GM12874 (cell line): Measurements from ENCODE around the gene MRTFB.

Experiments used
- TF ChIP-seq, protein P1 (sequence below): IDR thresholded peaks from 2 replicates; pipeline ENCODE4 v1.5.1; 2011; ENCODE audit warnings: low read depth, mild to moderate bottlenecking, control low read depth, low read length, moderate library complexity; ENCODE audit not compliant: insufficient read depth

MRTFB gene

DNA sequence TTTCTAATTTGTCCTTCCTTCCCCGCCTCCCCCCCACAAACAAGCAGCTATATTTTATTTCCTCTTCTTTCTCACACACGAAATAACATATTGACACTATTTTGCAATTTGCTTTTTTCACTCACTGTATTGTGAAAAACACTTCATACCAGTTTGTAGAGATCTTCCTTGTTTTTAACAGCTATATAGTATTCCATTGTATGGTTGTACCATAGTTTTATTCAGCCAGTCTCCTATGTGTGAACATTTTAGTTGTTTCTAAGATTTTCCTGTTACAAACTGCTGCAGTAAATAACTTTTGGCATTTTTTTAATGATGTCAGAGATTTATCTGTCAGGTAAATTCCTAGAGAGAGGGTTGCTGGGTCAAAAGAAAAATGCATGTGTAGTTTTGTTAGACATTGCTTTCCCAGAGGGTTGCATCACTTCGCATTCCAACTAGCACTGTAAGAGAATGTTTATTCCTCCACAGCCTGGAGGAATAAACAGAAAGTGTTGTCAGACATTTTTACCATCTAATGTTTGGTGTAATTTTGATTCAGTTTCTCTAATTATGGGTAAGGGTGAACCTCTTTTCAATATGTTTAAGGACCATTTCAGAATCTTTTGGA is 101.2 kb downstream of the MRTFB start:
- TF ChIP-seq, protein P1, sequence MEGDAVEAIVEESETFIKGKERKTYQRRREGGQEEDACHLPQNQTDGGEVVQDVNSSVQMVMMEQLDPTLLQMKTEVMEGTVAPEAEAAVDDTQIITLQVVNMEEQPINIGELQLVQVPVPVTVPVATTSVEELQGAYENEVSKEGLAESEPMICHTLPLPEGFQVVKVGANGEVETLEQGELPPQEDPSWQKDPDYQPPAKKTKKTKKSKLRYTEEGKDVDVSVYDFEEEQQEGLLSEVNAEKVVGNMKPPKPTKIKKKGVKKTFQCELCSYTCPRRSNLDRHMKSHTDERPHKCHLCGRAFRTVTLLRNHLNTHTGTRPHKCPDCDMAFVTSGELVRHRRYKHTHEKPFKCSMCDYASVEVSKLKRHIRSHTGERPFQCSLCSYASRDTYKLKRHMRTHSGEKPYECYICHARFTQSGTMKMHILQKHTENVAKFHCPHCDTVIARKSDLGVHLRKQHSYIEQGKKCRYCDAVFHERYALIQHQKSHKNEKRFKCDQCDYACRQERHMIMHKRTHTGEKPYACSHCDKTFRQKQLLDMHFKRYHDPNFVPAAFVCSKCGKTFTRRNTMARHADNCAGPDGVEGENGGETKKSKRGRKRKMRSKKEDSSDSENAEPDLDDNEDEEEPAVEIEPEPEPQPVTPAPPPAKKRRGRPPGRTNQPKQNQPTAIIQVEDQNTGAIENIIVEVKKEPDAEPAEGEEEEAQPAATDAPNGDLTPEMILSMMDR: no peak

DNA sequence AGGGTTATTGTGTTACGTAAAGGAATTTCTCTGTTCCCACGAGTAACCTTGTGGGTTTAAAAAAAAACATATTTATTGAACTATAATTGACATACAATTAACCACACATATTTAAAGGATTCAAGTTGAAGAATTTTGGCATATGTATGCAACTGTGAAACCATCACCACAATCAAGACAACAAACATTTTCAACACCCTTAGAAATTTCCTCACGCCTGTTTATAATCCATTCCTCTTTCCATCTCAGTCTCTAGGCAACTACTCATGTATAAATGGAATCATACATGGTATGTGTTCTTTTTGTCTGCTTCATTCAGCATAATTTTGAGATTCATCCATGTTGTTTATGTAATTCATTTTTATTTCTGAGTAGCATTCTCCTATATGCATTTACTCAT is 104.0 kb downstream of the MRTFB start:
- TF ChIP-seq, protein P1: no peak

DNA sequence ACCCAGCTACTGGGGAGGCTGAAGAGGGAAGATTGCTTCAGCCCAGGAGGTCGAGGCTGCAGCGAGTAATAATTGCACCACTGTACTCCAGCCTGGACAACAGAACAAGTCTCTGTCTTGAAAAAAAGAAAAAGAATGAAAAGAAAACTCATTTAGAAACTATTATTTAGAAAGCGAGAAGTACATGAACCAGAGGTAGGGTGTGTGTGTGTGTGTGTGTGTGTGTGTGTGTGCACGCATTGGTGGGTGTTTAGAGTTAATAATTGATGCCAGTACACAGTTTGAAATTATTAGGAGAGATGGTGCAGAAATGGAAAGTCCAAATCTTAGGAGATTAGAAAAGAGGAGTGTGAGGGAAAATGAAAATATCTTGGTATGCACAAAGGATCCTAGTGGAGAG is 106.6 kb downstream of the MRTFB start:
- TF ChIP-seq, protein P1: no peak

DNA sequence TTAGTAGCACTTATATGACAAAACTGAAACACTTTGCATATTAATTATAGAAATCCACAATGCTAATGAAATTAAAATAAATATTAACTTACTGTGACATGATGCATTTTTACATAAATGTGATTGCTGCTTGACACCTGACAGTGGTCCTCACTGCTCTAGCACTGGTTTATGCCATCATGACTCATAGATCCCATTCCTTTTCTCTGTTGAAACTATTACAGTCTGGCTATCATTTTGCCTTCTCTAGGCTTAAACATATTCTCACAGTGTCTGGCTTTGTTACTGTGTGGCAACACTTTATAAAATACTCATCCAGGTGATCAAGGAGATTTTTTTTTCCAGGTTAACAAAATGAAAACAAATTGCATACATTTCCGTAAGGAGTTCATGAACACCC is 108.0 kb downstream of the MRTFB start:
- TF ChIP-seq, protein P1: no peak

DNA sequence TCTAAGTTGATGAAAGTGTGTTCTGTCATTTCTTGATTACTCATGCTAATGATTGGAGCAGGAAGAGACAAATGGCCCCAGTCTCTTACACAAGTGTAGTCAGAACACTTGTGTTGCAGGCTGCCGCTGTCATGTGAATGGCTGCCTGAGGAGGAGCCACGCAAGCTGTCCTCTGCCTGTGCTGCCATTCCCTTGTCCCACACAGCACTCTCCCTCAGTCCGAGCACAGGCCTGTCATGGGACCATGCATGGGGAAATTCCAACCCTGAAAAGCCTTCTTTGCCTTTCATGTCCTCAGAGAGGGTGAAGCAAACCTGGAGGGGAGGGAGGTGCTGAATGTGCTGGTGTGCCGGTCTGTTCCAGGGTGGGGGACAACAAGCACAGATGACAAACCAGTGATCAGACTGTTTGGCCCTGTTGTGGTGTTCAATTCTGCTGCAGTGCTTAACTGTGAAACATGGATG is 109.4 kb downstream of the MRTFB start:
- TF ChIP-seq, protein P1: no peak

DNA sequence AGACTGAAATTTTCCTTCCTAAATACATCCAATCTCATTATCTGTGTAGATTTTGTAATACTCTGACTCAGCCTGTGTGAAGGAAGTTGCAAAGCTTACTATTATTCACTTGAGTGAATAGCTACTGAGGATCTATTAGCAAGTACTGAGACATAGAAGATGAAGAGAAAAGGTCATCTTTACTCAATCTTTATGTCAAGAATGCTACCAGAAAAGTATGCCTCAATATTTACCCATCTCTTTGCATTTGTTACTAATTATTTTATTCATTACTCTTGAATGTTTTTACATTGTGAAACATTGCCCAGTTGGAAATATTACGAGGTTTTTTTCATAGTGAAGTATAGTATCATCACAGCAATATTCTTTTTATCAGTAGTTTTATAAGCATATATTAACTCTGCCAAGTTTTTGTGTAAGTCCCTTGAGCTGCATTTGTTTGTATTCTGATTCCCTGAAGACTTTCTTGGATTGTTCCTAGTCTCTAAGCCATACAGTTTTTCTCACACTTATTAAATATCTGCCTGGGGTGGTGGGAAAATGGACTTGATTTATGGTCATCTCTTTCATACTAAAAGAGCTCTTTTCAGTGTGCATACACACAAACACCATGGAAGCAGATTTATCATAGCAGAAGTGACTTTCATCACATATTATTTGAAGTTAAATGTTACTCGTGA is 110.4 kb downstream of the MRTFB start:
- TF ChIP-seq, protein P1: no peak

DNA sequence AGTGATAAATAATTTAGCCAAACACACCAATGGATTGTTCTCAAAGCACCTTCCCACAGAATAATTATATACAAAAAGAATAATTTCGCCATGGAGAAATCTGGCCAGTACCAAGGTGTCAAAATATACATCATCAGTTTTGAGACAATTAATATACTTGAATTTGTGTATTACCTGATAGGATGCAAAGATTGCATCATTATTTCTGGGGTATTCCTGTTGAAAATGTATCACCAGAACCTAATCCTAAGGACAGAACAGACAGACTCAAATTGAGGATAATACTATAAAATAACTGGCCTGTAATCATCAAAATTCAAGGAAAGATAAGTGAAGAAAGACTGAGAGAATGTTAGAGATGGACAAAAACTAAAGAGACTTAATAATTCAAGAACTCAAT is 111.9 kb downstream of the MRTFB start:
- TF ChIP-seq, protein P1: no peak
